ENCODE data around the gene STAU1.

DNA sequence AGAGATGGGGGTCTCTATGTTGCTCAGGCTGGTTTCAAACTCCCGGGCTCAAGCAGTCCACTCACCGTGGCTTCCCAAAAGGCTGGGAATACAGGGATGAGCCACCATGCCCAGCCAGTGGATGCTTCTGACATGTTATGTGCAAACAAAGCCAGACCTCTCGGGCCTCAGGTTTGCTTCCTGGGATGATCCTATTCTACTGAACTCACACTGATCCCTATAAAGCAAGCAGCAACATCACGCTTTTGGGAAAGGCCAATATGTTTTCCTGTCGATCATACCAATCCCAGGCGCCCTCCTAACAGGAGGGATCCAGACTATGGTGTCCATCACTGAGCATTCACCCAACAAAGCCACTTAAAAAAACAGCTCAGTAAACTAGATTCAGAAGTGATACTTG, 81.8 kb downstream of the STAU1 start:
- TF ChIP-seq CTCF (optimal IDR thresholded peaks at IDR 0.05 in 1 of 3, IDR thresholded peaks at IDR 0.05 in 1 of 3, conservative IDR thresholded peaks at IDR 0.05 in 1 of 3; ENCODE audit: extremely low read depth in 1 of 3, insufficient read depth in 2 of 3, low read length in 3 of 3) (no peak), EZH2 (IDR thresholded peaks at IDR 0.05; ENCODE audit: low read length) (no peak)
